PC-9 (cell line): ENCODE results near the gene STAMBP. TPM values are rescaled to one million over a fixed set of nuclear protein-coding genes. Genes with fewer than 3 reads are reported as not detected.
A peak's percentile ranks its signal among the peaks of the same experiment; 100 is the strongest.

ENCODE experiments used
- BruUV-seq: library from RNA; stranded (reverse); fragments of 400-500 nt; replicated peaks from 2 replicates; lab custom pipeline; 2021; lab: Mats Ljungman, UMichigan
- CTCF ChIA-PET: fragments of 300-600 bp; sonication (Branson Sonifier 250); formaldehyde crosslinking; loops from one replicate; lab custom pipeline; 2022; ENCODE audit warnings: antibody characterized with exemption; lab: Charles Lee
- POLR2A ChIA-PET: fragments of 300-600 bp; sonication (Branson Sonifier 250); formaldehyde crosslinking; loops from one replicate; lab custom pipeline; 2022; ENCODE audit warnings: antibody characterized with exemption; ENCODE audit not compliant: unreplicated experiment; lab: Charles Lee
- DNase-seq, 2 experiments: peaks; one replicate each; pipeline versions ENCODE4 v3.0.0 to v3.0.0-alpha.2; 2015 to 2022; ENCODE audit warnings: mixed read lengths in 1 of 2
- H2AFZ ChIP-seq: fragments of 200-600 bp; sonication (generic); 2 replicates; pipeline ENCODE4 v1.8.1; 2017; ENCODE audit warnings: antibody characterized with exemption
- H3F3A ChIP-seq: fragments of 200-600 bp; sonication (generic); 2 replicates; pipeline ENCODE4 v1.8.1; 2017; ENCODE audit warnings: antibody characterized with exemption, mild to moderate bottlenecking, low read depth; ENCODE audit not compliant: insufficient read depth
- H3K27ac ChIP-seq: fragments of 200-600 bp; sonication (generic); 2 replicates; pipeline ENCODE4 v1.6.1; 2016; ENCODE audit warnings: mixed run types
- H3K27me3 ChIP-seq: fragments of 200-600 bp; sonication (generic); 2 replicates; pipeline ENCODE4 v1.6.1; 2016; ENCODE audit warnings: low read depth, mixed run types; ENCODE audit not compliant: insufficient read depth
- H3K36me3 ChIP-seq: fragments of 200-600 bp; sonication (generic); 2 replicates; pipeline ENCODE4 v1.6.1; 2016; ENCODE audit warnings: low read depth, mixed run types
- H3K4me1 ChIP-seq: fragments of 200-600 bp; sonication (generic); replicated peaks from 2 replicates; pipeline ENCODE4 v1.6.1; 2016; ENCODE audit warnings: mixed run types; ENCODE audit not compliant: insufficient read depth
- H3K4me2 ChIP-seq: fragments of 200-600 bp; sonication (generic); 2 replicates; pipeline ENCODE4 v1.6.1; 2017; ENCODE audit warnings: mixed run types
- H3K4me3 ChIP-seq: fragments of 200-600 bp; sonication (generic); 2 replicates; pipeline ENCODE4 v1.6.1; 2016; ENCODE audit warnings: mixed run types
- H3K79me2 ChIP-seq: fragments of 200-600 bp; sonication (generic); 2 replicates; pipeline ENCODE4 v1.6.1; 2017; ENCODE audit warnings: low read depth, mixed run types
- H3K9me2 ChIP-seq: fragments of 200-600 bp; sonication (generic); 2 replicates; pipeline ENCODE4 v1.8.1; 2017; ENCODE audit warnings: mild to moderate bottlenecking; ENCODE audit not compliant: insufficient read depth
- H3K9me3 ChIP-seq: fragments of 200-600 bp; sonication (generic); 2 replicates; pipeline ENCODE4 v1.8.1; 2016; ENCODE audit warnings: low read depth; ENCODE audit not compliant: insufficient read depth
- H4K20me1 ChIP-seq: fragments of 200-600 bp; sonication (generic); 2 replicates; pipeline ENCODE4 v1.8.1; 2017; ENCODE audit not compliant: insufficient read depth
- EZH2 ChIP-seq: fragments of 200-600 bp; sonication (generic); IDR thresholded peaks from 2 replicates; pipeline ENCODE4 v1.8.0; 2017; ENCODE audit warnings: antibody characterized with exemption, low read depth
- intact Hi-C: fragments of 100-400 bp; cut with micrococcal nuclease; formaldehyde crosslinking; loops from one replicate; pipeline ENCODE4 v1.10.0; 2022; ENCODE audit not compliant: unreplicated experiment
- total RNA-seq: library from RNA; stranded (reverse); gene quantifications from 2 replicates; pipeline ENCODE4 v1.2.3, GENCODE V29; 2021
- TF ChIP-seq, protein P1 (sequence below): fragments of 200-600 bp; sonication (generic); conservative IDR thresholded peaks from 2 replicates; pipeline ENCODE4 v1.6.1; 2017; ENCODE audit warnings: mixed run types, antibody characterized with exemption, mild to moderate bottlenecking, moderate library complexity

STAMBP gene
- total RNA-seq, 1 experiment from 2014 or later: 52.2 TPM

DNA sequence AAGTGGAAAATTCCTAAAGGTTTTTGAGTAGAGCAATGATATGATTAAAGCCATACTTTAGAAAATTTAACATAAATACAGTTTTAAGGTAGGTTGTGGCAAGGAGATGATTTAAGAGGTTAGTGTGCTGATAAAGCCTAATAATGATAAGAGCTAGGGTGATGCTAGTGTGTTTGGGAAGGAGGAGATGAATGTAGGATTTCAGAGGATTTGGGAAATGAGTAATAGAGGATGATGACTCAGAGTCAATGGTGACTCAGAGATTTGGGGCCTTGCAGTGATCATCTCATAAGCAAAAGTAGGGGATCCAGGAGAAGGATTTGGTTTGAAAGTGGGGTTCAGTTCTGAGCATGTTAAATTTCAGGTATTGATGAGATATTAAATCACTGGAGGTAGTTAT, 23.3 kb downstream of the STAMBP start:
- Histone ChIP-seq H3K27me3 (no peaks in the 10 kb centered on the region), H4K20me1 (no peaks in the 10 kb centered on the region), H2AFZ (no peak overlapping the region), H3K27ac (peak overlapping the region; percentile 13; the same call in 1 of the 2 replicates), H3K4me1 (peaks cover 9% of the 10 kb centered on the region), H3K36me3 (peaks cover 32% of the 10 kb centered on the region), H3K79me2 (no peaks in the 10 kb centered on the region), H3K4me2 (no peak overlapping the region), H3K4me3 (no peak overlapping the region), H3K9me3 (no peaks in the 10 kb centered on the region), H3K9me2 (no peaks in the 10 kb centered on the region), H3F3A (peaks cover 15% of the 10 kb centered on the region)
- peak in 1 of 2 experiments; percentile 52 for DNase-seq
- CTCF ChIA-PET: interaction anchor here (0.7 kb wide), 1 partner anchor 158 kb away, joined by 10 read pairs; no protein-coding TSS in a partner anchor
- no peak for TF ChIP-seq EZH2
- TF ChIP-seq, protein P1, sequence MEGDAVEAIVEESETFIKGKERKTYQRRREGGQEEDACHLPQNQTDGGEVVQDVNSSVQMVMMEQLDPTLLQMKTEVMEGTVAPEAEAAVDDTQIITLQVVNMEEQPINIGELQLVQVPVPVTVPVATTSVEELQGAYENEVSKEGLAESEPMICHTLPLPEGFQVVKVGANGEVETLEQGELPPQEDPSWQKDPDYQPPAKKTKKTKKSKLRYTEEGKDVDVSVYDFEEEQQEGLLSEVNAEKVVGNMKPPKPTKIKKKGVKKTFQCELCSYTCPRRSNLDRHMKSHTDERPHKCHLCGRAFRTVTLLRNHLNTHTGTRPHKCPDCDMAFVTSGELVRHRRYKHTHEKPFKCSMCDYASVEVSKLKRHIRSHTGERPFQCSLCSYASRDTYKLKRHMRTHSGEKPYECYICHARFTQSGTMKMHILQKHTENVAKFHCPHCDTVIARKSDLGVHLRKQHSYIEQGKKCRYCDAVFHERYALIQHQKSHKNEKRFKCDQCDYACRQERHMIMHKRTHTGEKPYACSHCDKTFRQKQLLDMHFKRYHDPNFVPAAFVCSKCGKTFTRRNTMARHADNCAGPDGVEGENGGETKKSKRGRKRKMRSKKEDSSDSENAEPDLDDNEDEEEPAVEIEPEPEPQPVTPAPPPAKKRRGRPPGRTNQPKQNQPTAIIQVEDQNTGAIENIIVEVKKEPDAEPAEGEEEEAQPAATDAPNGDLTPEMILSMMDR: no peak
- POLR2A ChIA-PET: no interaction called here
- no TSS peak for BruUV-seq
- intact Hi-C loops: no loop called here

DNA sequence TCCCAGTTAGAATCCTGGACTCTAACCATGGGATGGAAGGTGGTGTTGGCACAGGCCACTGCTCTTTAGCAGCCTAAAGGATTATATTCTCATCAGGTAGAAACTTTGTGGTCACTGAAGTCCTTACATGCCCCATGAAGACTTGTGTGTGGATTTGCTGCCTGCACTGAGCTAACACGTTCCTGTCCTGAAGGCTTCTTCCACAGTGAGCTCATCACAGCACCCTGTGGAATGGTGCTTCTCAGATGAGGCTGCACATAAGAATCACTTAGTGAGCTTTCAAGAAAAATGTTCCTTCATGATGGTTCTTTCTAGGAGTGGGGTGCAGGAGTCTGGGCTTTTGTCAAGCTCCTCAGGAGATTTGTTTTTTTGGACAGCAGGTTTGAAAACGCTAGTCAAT, 26.8 kb downstream of the STAMBP start:
- Histone ChIP-seq H3K4me3 (no peak overlapping the region), H3K27ac (no peak overlapping the region), H3K79me2 (no peaks in the 10 kb centered on the region), H3K27me3 (no peaks in the 10 kb centered on the region), H3K36me3 (peaks cover 41% of the 10 kb centered on the region), H3K4me1 (peaks cover 19% of the 10 kb centered on the region), H3K4me2 (no peak overlapping the region), H3K9me2 (no peaks in the 10 kb centered on the region), H3K9me3 (no peaks in the 10 kb centered on the region), H3F3A (peaks cover 27% of the 10 kb centered on the region), H2AFZ (no peak overlapping the region), H4K20me1 (no peaks in the 10 kb centered on the region)
- TF ChIP-seq EZH2: no peak
- TF ChIP-seq, protein P1: no peak
- DNase-seq: no peak
- CTCF ChIA-PET: no interaction called here
- intact Hi-C loops: no loop called here
- BruUV-seq: no TSS peak
- POLR2A ChIA-PET: no interaction called here

DNA sequence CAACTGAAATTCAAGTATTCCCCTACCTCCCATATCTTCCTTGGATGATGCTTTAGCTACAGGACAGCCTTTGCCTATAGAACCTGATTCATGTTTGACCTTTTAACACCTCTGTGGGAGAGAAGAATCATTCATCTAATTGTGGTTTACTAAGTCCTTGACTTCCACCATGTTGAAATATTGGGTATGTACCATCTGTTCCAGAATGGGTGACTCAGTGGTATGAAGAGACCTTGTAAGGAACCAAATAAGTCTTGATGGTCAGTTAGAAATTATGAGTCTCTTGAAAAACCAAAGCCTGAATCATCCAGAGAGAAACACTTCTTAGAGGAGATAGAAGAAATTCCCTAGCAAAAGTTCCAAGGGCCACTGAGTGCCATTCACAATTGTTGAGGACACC, 27.5 kb downstream of the STAMBP start:
- DNase-seq: no peak
- BruUV-seq: no TSS peak
- H4K20me1 ChIP-seq: no peaks in the 10 kb centered on the region
- H3K27ac ChIP-seq: no peak overlapping the region
- H3K4me1 ChIP-seq: peaks cover 19% of the 10 kb centered on the region
- no peak overlapping the region for H3K4me2 ChIP-seq
- peaks cover 41% of the 10 kb centered on the region for H3K36me3 ChIP-seq
- H3K4me3 ChIP-seq: no peak overlapping the region
- CTCF ChIA-PET: no interaction called here
- H3K79me2 ChIP-seq: no peaks in the 10 kb centered on the region
- H3F3A ChIP-seq: peaks cover 21% of the 10 kb centered on the region; the same call in 1 of the 2 replicates
- POLR2A ChIA-PET: no interaction called here
- H3K9me2 ChIP-seq: no peaks in the 10 kb centered on the region
- no peaks in the 10 kb centered on the region for H3K9me3 ChIP-seq
- no peak overlapping the region for H2AFZ ChIP-seq
- no peak for TF ChIP-seq EZH2
- H3K27me3 ChIP-seq: no peaks in the 10 kb centered on the region
- intact Hi-C loops: no loop called here
